WI38 (cell line): Measurements from ENCODE around the gene RBM10.

ENCODE experiments used
- H3K4me3 ChIP-seq: 2 replicates; pipeline ENCODE4 v1.5.1; 2011; ENCODE audit warnings: low read depth, mild to moderate bottlenecking, control low read depth, low read length
- CTCF ChIP-seq: IDR thresholded peaks from 2 replicates; pipeline ENCODE4 v1.5.1; 2012; ENCODE audit warnings: low read depth, mild to moderate bottlenecking, control low read depth, low read length

RBM10 gene

DNA sequence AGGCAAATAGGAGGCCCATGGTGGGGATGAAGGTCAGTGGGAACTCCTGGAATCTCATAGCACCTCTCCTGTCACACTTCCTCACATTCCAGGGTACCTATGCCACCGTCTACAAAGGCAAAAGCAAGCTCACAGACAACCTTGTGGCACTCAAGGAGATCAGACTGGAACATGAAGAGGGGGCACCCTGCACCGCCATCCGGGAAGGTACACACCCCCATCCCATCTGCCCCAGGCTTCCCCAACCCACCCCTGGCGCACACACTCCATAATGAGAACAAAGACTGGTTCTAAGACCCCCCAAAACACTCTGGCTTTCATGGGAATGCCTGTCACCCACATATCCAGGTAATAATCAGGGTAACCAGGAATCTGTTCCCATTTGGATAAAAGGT, 79.9 kb downstream of the RBM10 start:
- H3K4me3 ChIP-seq = no peak overlapping the region
- no peak for TF ChIP-seq CTCF

GRCh38 chrX:47226071-47226470, 81.0 kb downstream of the RBM10 start:
- no peak for TF ChIP-seq CTCF
- H3K4me3 ChIP-seq = no peak overlapping the region

DNA sequence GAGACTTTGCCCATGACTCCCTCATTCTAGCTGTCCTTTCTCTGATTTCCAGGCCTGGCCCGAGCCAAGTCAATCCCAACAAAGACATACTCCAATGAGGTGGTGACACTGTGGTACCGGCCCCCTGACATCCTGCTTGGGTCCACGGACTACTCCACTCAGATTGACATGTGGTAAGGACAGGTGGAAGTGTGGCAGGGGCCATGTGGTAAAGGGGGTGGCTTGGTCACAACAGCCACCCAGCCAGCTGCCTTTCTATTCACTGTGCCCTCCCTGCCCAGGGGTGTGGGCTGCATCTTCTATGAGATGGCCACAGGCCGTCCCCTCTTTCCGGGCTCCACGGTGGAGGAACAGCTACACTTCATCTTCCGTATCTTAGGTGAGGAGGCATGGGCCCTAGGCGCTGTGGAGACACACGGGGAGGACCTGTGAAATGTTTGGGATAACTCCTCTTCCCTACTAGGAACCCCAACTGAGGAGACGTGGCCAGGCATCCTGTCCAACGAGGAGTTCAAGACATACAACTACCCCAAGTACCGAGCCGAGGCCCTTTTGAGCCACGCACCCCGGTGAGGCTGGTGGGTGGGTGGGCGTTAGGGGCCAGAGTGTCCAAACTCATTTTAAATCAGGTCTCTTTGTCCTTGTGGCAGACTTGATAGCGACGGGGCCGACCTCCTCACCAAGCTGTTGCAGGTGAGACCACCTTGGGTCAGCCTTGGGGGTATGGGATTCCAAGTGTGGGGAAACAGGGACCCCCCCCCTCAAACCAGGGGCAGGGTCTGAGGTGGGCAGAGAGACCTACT, 81.7 kb downstream of the RBM10 start:
- no peak overlapping the region for H3K4me3 ChIP-seq
- no peak for TF ChIP-seq CTCF

- TF ChIP-seq CTCF = no peak
- no peak overlapping the region for H3K4me3 ChIP-seq
Measured at GRCh38 chrX:47227334-47227583, 82.2 kb downstream of the RBM10 start.

DNA sequence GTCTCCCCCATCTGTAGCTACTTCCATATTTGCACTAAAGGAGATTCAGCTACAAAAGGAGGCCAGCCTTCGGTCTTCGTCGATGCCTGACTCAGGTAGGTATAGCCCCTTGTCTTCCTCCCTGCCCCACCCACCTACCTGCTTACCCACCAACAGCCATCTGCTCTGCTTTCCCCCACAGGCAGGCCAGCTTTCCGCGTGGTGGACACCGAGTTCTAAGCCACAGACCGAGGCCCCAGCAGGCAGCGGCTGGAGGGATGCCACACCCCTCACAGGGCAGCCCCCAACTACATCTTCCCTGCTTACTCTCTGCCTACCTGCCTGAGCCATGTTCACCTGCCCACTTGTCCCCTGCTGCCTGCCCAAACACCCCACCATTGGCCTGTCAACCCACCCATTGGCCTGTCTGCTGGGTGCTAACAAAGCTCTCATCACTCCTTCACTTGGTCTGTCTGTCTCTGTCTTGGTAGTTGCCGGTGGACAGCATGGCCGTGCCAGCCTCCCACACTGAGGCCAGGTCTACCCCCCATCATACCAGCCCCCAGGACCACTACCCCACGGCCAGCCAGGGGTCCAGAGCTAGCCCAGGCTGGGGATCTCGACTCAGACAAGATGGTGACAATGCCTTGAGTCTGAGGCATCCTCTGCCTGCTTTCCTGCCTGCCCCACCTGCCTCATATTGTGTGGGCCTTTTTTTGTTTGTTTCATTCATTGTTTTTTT, 83.7 kb downstream of the RBM10 start:
- no peak for TF ChIP-seq CTCF
- no peak overlapping the region for H3K4me3 ChIP-seq

DNA sequence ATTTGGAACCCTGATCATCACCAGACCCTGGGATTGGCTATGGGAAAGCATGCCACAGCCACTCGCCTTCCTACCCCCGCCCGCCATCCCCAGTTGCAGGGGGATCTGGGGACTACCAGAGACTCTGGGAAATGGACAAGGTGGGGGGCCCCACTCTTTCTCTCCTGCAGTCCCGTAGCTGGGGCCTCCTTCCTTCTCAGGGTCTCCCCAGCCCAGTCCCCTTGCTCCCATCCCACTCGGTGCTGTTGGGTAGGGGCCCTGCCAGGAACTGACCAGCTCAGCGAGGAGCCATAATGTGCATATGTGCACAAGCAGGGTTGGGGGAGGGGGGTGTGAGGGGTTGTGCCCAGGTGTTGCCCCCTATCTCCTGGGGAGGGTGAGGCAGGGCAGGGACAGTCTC, 84.4 kb downstream of the RBM10 start:
- no peak for TF ChIP-seq CTCF

DNA sequence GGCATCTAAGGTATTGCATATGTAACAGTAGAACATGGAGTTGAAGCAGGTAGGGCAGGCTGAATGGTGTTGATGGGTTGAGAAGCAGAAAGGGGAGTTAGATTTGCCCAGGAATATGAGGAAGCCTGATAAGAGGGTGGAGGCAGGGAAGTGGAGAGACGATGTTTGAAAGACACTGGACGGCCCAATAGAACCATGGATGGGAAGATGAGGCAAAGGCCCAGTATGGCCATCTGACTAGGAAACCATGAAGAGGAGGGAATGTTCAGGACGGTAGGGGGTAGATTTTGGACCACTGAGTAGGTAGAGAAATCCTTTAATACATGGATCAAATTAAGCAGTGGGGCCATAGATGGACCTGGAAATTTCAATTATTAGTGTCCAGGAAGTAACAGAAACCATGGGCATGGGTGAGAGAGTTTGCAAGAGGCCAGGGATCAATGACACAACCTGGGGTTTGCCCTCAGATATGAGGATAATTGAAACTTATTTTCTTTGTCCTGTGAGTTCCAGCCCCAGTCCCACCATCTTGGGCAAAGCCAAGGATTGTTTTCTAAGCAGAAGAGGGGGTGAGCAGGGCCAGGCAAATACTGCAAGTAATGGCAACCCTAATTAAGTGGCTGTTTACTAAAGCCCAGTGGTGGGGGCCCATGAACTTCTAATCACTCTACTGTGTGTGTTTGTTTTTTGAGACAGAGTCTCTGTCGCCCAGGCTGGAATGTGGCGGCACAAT, 85.3 kb downstream of the RBM10 start:
- TF ChIP-seq CTCF = no peak
- no peak overlapping the region for H3K4me3 ChIP-seq

More for the DNA sequence above, 84.4 kb downstream of the RBM10 start:
- H3K4me3 ChIP-seq = no peak overlapping the region
